NCI-H748 (cell line): Measurements from ENCODE around the gene CCDC57.
"Not testable (repeated sequence)": the region's sequence is repeated elsewhere in the genome, so short reads cannot be mapped to it uniquely, and the experiment has no call there.

Experiments
- DNase-seq: peaks from one replicate; lab custom pipeline; 2025; ENCODE audit not compliant: unreplicated experiment; lab: John Stamatoyannopoulos, UW

CCDC57 gene

GRCh38 chr17:82179412-82179811 lies 33.2 kb downstream of the CCDC57 start:
- no peak for DNase-seq

- no peak for DNase-seq
These were observed 34.0 kb downstream of the CCDC57 start for GRCh38 chr17:82178499-82179261.

- DNase-seq, result no peak
These were observed 34.7 kb downstream of the CCDC57 start for GRCh38 chr17:82177761-82178498.

GRCh38 chr17:82177276-82177675 lies 35.4 kb downstream of the CCDC57 start:
- no peak for DNase-seq

- no peak for DNase-seq
These were observed 36.7 kb downstream of the CCDC57 start for GRCh38 chr17:82175951-82176350.

- no peak for DNase-seq
These were observed 37.4 kb downstream of the CCDC57 start for GRCh38 chr17:82175201-82175600.

GRCh38 chr17:82174042-82174857 lies 38.4 kb downstream of the CCDC57 start:
- not testable (repeated sequence) for DNase-seq

- DNase-seq, result no peak
These were observed 39.1 kb downstream of the CCDC57 start for GRCh38 chr17:82173351-82174041.

- DNase-seq, result no peak
These were observed 40.0 kb downstream of the CCDC57 start for GRCh38 chr17:82172486-82173160.

GRCh38 chr17:82171750-82172375 lies 40.8 kb downstream of the CCDC57 start:
- no peak for DNase-seq

GRCh38 chr17:82170412-82170961 lies 42.2 kb downstream of the CCDC57 start:
- DNase-seq, result no peak

GRCh38 chr17:82168568-82168967 lies 44.1 kb downstream of the CCDC57 start:
- no peak for DNase-seq

GRCh38 chr17:82167028-82167427 lies 45.6 kb downstream of the CCDC57 start:
- no peak for DNase-seq

- no peak for DNase-seq
These were observed 47.8 kb downstream of the CCDC57 start for GRCh38 chr17:82164853-82165252.

- no peak for DNase-seq
These were observed 51.4 kb downstream of the CCDC57 start for GRCh38 chr17:82161216-82161615.

- no peak for DNase-seq
These were observed 52.6 kb downstream of the CCDC57 start for GRCh38 chr17:82160075-82160474.

- DNase-seq, result no peak
These were observed 53.8 kb downstream of the CCDC57 start for GRCh38 chr17:82158825-82159224.

- DNase-seq, result no peak
These were observed 55.3 kb downstream of the CCDC57 start for GRCh38 chr17:82157046-82158035.
